Measurements from ENCODE around the gene OR4N2. TPM values are rescaled to one million over a fixed set of nuclear protein-coding genes. Genes with fewer than 3 reads are reported as not detected.
"Not testable (repeated sequence)": the region's sequence is repeated elsewhere in the genome, so short reads cannot be mapped to it uniquely, and the experiment has no call there.

OR4N2 gene
- total RNA-seq, 1 donor from 2014 or later, result not detected

DNA sequence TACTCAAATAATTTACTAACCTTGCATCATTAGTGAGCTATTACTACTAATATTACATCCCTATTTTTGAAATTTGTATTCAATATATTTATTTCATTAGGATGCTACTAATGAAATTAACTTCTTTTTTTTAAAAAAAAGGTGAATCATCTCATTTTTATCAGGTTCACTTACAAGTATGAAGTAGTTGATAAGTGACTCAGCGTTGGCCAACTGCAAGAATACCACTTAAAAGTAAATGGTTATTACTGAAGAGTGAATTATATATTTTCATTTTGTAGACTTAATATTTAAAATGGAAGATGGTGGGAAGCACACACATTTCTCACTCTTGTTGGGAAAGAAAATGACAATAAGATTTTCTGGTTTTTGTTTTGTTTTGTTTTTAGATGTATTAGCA lies 19.6 kb downstream of the OR4N2 start:
- TF ChIP-seq, protein P1, sequence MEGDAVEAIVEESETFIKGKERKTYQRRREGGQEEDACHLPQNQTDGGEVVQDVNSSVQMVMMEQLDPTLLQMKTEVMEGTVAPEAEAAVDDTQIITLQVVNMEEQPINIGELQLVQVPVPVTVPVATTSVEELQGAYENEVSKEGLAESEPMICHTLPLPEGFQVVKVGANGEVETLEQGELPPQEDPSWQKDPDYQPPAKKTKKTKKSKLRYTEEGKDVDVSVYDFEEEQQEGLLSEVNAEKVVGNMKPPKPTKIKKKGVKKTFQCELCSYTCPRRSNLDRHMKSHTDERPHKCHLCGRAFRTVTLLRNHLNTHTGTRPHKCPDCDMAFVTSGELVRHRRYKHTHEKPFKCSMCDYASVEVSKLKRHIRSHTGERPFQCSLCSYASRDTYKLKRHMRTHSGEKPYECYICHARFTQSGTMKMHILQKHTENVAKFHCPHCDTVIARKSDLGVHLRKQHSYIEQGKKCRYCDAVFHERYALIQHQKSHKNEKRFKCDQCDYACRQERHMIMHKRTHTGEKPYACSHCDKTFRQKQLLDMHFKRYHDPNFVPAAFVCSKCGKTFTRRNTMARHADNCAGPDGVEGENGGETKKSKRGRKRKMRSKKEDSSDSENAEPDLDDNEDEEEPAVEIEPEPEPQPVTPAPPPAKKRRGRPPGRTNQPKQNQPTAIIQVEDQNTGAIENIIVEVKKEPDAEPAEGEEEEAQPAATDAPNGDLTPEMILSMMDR (IDR thresholded peaks at IDR 0.05; ENCODE audit: unreplicated experiment), result no peak
- H3K4me1 Mint-ChIP-seq (ENCODE audit: low read depth), result no peaks in the 10 kb centered on the region

DNA sequence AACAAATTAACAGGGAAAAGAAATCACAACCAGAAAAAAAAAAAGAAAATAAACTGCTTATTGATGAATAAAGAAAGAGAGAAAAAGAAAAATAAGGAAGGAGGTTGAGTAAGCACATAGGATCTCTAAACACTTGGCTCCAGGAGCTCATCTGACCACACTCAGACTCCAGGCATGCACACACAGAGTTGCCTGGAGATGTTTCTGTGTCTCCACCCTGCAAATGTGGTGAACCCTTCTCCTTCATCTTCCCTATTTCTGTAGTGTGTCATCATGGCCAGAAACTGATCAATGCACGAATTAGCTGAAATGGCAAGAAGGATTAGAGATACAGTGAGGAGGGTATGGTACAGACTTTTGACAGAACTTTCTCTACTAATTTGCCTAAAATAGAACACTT lies 20.2 kb downstream of the OR4N2 start:
- H3K27me3 Mint-ChIP-seq, result no peaks in the 10 kb centered on the region
- H3K9me3 Mint-ChIP-seq (ENCODE audit: low read depth), result peaks cover 15% of the 10 kb centered on the region
- no peak overlapping the region for H3K27ac Mint-ChIP-seq
- no peaks in the 10 kb centered on the region for H3K4me1 Mint-ChIP-seq (ENCODE audit: low read depth)
- TF ChIP-seq, protein P1 (IDR thresholded peaks at IDR 0.05; ENCODE audit: unreplicated experiment), result no peak
- H3K36me3 Mint-ChIP-seq (ENCODE audit: insufficient read depth), result no peaks in the 10 kb centered on the region
- DNase-seq (ENCODE audit: low spot score, unreplicated experiment), result no peak
- no peak overlapping the region for H3K4me3 Mint-ChIP-seq (ENCODE audit: low read depth)

More for the DNA sequence above, 19.6 kb downstream of the OR4N2 start:
- Mint-ChIP-seq H3K4me3 (ENCODE audit: low read depth) (no peak overlapping the region), H3K27ac (no peak overlapping the region), H3K9me3 (ENCODE audit: low read depth) (peaks cover 15% of the 10 kb centered on the region), H3K36me3 (ENCODE audit: insufficient read depth) (no peaks in the 10 kb centered on the region), H3K27me3 (no peaks in the 10 kb centered on the region)
- no peak for DNase-seq (ENCODE audit: low spot score, unreplicated experiment)

DNA sequence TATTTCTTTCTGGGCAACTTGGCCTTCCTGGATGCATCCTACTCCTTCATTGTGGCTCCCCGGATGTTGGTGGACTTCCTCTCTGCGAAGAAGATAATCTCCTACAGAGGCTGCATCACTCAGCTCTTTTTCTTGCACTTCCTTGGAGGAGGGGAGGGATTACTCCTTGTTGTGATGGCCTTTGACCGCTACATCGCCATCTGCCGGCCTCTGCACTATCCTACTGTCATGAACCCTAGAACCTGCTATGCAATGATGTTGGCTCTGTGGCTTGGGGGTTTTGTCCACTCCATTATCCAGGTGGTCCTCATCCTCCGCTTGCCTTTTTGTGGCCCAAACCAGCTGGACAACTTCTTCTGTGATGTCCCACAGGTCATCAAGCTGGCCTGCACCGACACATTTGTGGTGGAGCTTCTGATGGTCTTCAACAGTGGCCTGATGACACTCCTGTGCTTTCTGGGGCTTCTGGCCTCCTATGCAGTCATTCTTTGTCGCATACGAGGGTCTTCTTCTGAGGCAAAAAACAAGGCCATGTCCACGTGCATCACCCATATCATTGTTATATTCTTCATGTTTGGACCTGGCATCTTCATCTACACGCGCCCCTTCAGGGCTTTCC lies 24.2 kb downstream of the OR4N2 start:
- not testable (repeated sequence) for H3K4me1 Mint-ChIP-seq (ENCODE audit: low read depth); DNase-seq (ENCODE audit: low spot score, unreplicated experiment); H3K27me3 Mint-ChIP-seq; H3K27ac Mint-ChIP-seq; H3K36me3 Mint-ChIP-seq (ENCODE audit: insufficient read depth); H3K4me3 Mint-ChIP-seq (ENCODE audit: low read depth)
- peaks cover 28% of the 10 kb centered on the region for H3K9me3 Mint-ChIP-seq (ENCODE audit: low read depth)

DNA sequence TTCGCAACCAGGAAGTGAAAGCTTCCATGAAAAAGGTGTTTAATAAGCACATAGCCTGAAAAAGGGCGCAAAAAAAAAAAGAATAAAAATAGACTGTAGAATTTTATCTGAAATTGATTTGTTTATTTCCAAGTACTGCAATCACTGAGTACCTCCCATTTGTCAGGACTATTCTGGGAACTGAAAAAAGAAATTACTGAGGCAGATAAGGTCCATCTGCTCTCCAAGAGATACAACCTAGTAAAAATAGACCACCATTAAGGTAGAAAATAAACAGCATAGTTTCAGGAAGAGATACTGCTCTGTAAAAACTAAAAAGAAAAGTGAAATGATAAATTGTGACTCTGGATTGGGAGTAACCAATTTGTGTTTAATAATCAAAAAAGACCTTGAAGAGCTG lies 24.7 kb downstream of the OR4N2 start:
- H3K36me3 Mint-ChIP-seq (ENCODE audit: insufficient read depth), result peaks cover 3% of the 10 kb centered on the region
- H3K4me3 Mint-ChIP-seq (ENCODE audit: low read depth), result no peak overlapping the region
- TF ChIP-seq, protein P1 (IDR thresholded peaks at IDR 0.05; ENCODE audit: unreplicated experiment), result no peak
- no peak for DNase-seq (ENCODE audit: low spot score, unreplicated experiment)
- no peak overlapping the region for H3K27ac Mint-ChIP-seq
- H3K27me3 Mint-ChIP-seq, result no peaks in the 10 kb centered on the region
- H3K4me1 Mint-ChIP-seq (ENCODE audit: low read depth), result no peaks in the 10 kb centered on the region
- H3K9me3 Mint-ChIP-seq (ENCODE audit: low read depth), result peaks cover 34% of the 10 kb centered on the region

DNA sequence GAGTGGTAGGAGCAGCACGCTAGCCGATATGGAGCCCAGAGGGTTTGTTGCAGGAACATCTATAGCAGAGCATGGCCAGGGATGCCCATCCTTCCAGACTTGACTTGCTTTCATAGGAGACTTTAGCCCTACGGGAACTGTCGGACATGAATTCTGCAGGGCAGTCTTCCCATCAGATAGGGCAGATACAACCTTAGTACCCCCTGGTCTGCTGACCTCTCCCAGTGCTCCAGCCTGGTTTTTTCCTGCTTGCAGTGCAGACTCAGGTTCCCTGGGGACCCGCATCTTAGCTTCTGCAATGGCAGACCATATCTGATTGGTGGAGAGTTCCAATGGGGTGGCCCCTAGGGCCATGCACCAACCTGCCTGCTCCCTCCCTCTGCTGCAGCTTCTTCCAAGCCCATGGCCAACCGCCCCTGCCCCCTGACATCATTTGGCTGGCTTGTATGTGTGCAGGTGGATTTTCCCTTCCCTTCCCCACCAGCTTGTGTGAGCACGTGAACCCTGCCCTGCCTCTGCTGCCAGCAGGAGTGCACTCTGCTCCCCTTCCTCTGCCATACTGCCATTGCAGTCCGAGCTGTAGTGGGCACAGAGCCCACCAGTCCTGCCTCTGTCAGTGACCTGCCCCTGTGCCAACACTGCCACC lies 30.8 kb downstream of the OR4N2 start:
- not testable (repeated sequence) for H3K4me3 Mint-ChIP-seq (ENCODE audit: low read depth); H3K27ac Mint-ChIP-seq; DNase-seq (ENCODE audit: low spot score, unreplicated experiment); H3K4me1 Mint-ChIP-seq (ENCODE audit: low read depth); H3K36me3 Mint-ChIP-seq (ENCODE audit: insufficient read depth); H3K27me3 Mint-ChIP-seq
- peaks cover 39% of the 10 kb centered on the region for H3K9me3 Mint-ChIP-seq (ENCODE audit: low read depth)

DNA sequence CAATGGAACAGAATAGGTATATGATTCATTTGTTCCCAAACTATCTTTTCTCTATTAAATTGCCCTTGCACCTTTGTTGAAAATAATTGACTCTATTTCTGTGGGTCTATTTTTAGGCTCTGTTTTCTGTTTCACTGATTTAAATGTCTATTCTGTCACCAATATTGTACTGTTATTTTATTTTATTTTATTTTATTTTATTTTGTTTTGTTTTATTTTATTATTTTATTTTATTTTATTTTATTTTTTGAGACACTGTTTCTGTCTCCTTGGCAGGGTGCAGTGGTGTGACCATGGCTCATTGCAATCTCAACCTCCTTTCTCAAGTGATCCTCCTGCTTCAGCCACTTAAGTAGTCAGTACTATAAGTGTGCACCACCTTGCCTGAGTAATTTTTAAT lies 34.9 kb downstream of the OR4N2 start:
- H3K4me3 Mint-ChIP-seq (ENCODE audit: low read depth), result no peak overlapping the region
- H3K4me1 Mint-ChIP-seq (ENCODE audit: low read depth), result no peaks in the 10 kb centered on the region
- no peaks in the 10 kb centered on the region for H3K27me3 Mint-ChIP-seq
- H3K27ac Mint-ChIP-seq, result no peak overlapping the region
- TF ChIP-seq, protein P1 (IDR thresholded peaks at IDR 0.05; ENCODE audit: unreplicated experiment), result no peak
- H3K9me3 Mint-ChIP-seq (ENCODE audit: low read depth), result peaks cover 19% of the 10 kb centered on the region
- no peaks in the 10 kb centered on the region for H3K36me3 Mint-ChIP-seq (ENCODE audit: insufficient read depth)
- no peak for DNase-seq (ENCODE audit: low spot score, unreplicated experiment)

All from progenitor cell of endocrine pancreas (in vitro differentiated cells).